Adrenal gland (tissue), 5 donors: ENCODE data around the gene SECTM1.

Experiments
- CTCF ChIP-seq, 6 experiments: fragments of 450-650 bp in 4 of 6; fragments of 200-600 bp in 2 of 6; sonication (generic) in 1 of 6; IDR thresholded peaks; 1 replicate in 5 of 6; 2 replicates in 1 of 6; pipeline versions ENCODE4 v1.5.1 to v1.8.0; 2016 to 2021; ENCODE audit warnings: antibody characterized with exemption in 6 of 6, mild to moderate bottlenecking in 2 of 6, moderate library complexity in 1 of 6
- POLR2A ChIP-seq, 2 donors: fragments of 450-650 bp; IDR thresholded peaks; one replicate each; pipeline ENCODE4 v1.6.1; 2017; ENCODE audit warnings: antibody characterized with exemption in 2 of 2, mild to moderate bottlenecking in 2 of 2, moderate library complexity in 1 of 2
- donor health status: DM: no; HTN: no; CAD: no.

GRCh38 chr17:82380860-82381702 lies 47.5 kb upstream of the SECTM1 start:
- TF ChIP-seq POLR2A (IDR thresholded peaks at IDR 0.05): no peak
- TF ChIP-seq CTCF (IDR thresholded peaks at IDR 0.05): no peak
